Common myeloid progenitor, CD34-positive (primary cell): Measurements from ENCODE around the gene OR10A3.

Experiments
- CTCF ChIA-PET: fragments of 350-600 bp; sonication (Branson Sonifier 250); formaldehyde crosslinking; loops from one replicate; lab custom pipeline; 2021; ENCODE audit warnings: antibody characterized with exemption; lab: Charles Lee
- POLR2A ChIA-PET: fragments of 350-600 bp; sonication (Branson Sonifier 250); formaldehyde crosslinking; loops from one replicate; lab custom pipeline; 2021; ENCODE audit warnings: antibody characterized with exemption; lab: Charles Lee
- DNase-seq, 3 donors: peaks; one replicate each; pipeline versions ENCODE4 v3.0.0 to v3.0.0-alpha.2; 2013
- H3K27ac ChIP-seq, 2 experiments: 1 replicate in 1 of 2; 2 replicates in 1 of 2; pipeline ENCODE4 v1.7.0; 2013; ENCODE audit warnings: inconsistent platforms in 2 of 2, low read length in 2 of 2, mild to moderate bottlenecking in 2 of 2, low read depth in 1 of 2, moderate library complexity in 1 of 2; ENCODE audit not compliant: severe bottlenecking in 2 of 2, insufficient read depth in 1 of 2, poor library complexity in 1 of 2
- H3K27me3 ChIP-seq, 5 experiments: replicated peaks in 2 of 5; 1 replicate in 3 of 5; 2 replicates in 2 of 5; pipeline versions ENCODE4 v1.6.1 to v1.7.0; 2013; ENCODE audit warnings: low read length in 4 of 5, mild to moderate bottlenecking in 2 of 5, moderate library complexity in 2 of 5, inconsistent platforms in 1 of 5; ENCODE audit not compliant: insufficient read depth in 5 of 5, control insufficient read depth in 4 of 5
- H3K36me3 ChIP-seq, 4 experiments: 1 replicate in 2 of 4; 2 replicates in 2 of 4; pipeline versions ENCODE4 v1.6.1 to v1.7.0; 2013; ENCODE audit warnings: low read length in 3 of 4, control low read depth in 1 of 4, mild to moderate bottlenecking in 1 of 4; ENCODE audit not compliant: control insufficient read depth in 4 of 4, insufficient read depth in 4 of 4
- H3K4me1 ChIP-seq, 4 experiments: 1 replicate in 3 of 4; 2 replicates in 1 of 4; pipeline versions ENCODE4 v1.6.1 to v1.7.1; 2013; ENCODE audit warnings: low read length in 3 of 4, mild to moderate bottlenecking in 3 of 4, control low read depth in 1 of 4, inconsistent platforms in 1 of 4, moderate library complexity in 1 of 4; ENCODE audit not compliant: control insufficient read depth in 4 of 4, insufficient read depth in 4 of 4; ENCODE audit errors: control extremely low read depth in 1 of 4
- H3K4me3 ChIP-seq, 7 experiments: 1 replicate in 4 of 7; 2 replicates in 3 of 7; pipeline versions ENCODE4 v1.5.1 to v1.7.0; 2013; ENCODE audit warnings: mild to moderate bottlenecking in 7 of 7, low read length in 6 of 7, moderate library complexity in 6 of 7, inconsistent platforms in 2 of 7, low read depth in 2 of 7, control low read depth in 1 of 7; ENCODE audit not compliant: insufficient read depth in 4 of 7, control insufficient read depth in 1 of 7; ENCODE audit errors: extremely low read depth in 1 of 7
- H3K9me3 ChIP-seq, 5 experiments: 1 replicate in 4 of 5; 2 replicates in 1 of 5; pipeline versions ENCODE4 v1.6.1 to v1.7.1; 2013; ENCODE audit warnings: low read length in 4 of 5, mild to moderate bottlenecking in 2 of 5, inconsistent platforms in 1 of 5, low read depth in 1 of 5, moderate library complexity in 1 of 5; ENCODE audit not compliant: control insufficient read depth in 4 of 5, insufficient read depth in 2 of 5; ENCODE audit errors: control extremely low read depth in 1 of 5
- WGBS: methylation state at CpG from one replicate; pipeline ENCODE4 v1.1.5; 2013; ENCODE audit not compliant: insufficient coverage; 5-methylcytosine and 5-hydroxymethylcytosine counted together

OR10A3 gene

DNA sequence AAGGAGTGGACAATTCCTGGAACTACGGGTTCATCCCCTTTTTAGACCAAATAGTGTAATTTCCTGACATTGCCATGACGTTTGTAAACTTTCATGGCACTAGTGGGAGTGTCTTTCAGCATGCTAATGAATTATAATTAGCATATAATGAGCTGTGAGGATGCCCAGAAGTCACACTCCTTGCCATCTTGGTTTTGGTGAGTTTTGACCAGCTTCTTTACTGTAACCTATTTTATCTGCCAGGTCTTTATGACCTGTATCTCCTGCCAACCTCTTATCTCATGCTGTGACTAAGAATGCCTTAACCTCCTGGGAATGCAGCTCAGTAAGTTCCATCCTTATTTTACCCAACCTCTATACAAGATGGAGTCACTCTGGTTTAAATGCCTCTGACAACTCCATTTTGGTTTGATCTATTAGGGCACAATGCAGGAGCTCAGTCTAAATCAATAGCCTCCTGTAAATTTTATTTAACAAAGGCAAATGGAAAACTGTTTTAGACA lies 31.2 kb downstream of the OR10A3 start:
- H3K36me3 ChIP-seq, result no peaks in the 10 kb centered on the region
- peaks cover 0 to 16% (median 6%) of the 10 kb centered on the region in 5 experiments for H3K27me3 ChIP-seq
- no peaks in the 10 kb centered on the region for H3K4me1 ChIP-seq
- H3K27ac ChIP-seq, result no peak overlapping the region
- CTCF ChIA-PET, result interaction anchor here (0.9 to 1.3 kb wide), 2 partner anchors 16 to 123 kb away, joined by 3 read pairs; no protein-coding TSS in a partner anchor
- H3K9me3 ChIP-seq, result no peaks in the 10 kb centered on the region
- DNase-seq, result no peak
- no peak overlapping the region for H3K4me3 ChIP-seq
- WGBS, result 76% methylated on average over 2 of the region's 2 CpGs
- POLR2A ChIA-PET, result no interaction called here

- CTCF ChIA-PET, result interaction anchor here (1.3 kb wide), 1 partner anchor 124 kb away, joined by 3 read pairs; no protein-coding TSS in a partner anchor
- Histone ChIP-seq H3K9me3 (no peaks in the 10 kb centered on the region), H3K27me3 (peaks cover 0 to 16% (median 6%) of the 10 kb centered on the region in 5 experiments), H3K4me3 (no peak overlapping the region), H3K27ac (no peak overlapping the region), H3K36me3 (no peaks in the 10 kb centered on the region), H3K4me1 (no peaks in the 10 kb centered on the region)
- WGBS, result 61% methylated on average over 2 of the region's 2 CpGs
- POLR2A ChIA-PET, result no interaction called here
- no peak for DNase-seq
Measured at GRCh38 chr11:7909585-7910285, 31.8 kb downstream of the OR10A3 start.

- POLR2A ChIA-PET, result no interaction called here
- no peak overlapping the region for H3K4me3 ChIP-seq
- H3K27me3 ChIP-seq, result peaks cover 0 to 22% (median 6%) of the 10 kb centered on the region in 5 experiments
- H3K4me1 ChIP-seq, result no peaks in the 10 kb centered on the region
- H3K9me3 ChIP-seq, result no peaks in the 10 kb centered on the region
- WGBS, result 67% methylated on average over 3 of the region's 3 CpGs
- H3K36me3 ChIP-seq, result no peaks in the 10 kb centered on the region
- DNase-seq, result no peak
- CTCF ChIA-PET, result no interaction called here
- H3K27ac ChIP-seq, result no peak overlapping the region
Measured at GRCh38 chr11:7907121-7907520, 34.4 kb downstream of the OR10A3 start.

DNA sequence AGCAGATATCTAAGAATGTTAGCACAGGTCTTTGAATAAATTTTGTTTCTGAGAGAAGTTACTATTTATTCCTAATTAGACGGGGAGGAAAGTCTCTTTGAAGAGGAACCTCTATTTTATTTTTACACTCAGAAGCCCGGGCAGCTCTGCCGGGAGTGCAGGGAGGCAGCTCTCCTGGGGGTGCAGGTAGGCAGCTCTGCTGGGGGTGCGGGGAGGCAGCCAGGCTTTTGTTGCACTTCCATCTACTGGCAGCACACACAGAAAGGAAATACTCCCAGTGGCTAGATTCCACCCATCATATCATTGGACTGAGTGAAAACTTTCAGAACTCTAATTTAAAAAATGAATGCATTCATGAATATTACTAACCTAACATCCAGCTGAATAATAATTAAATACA lies 35.0 kb downstream of the OR10A3 start:
- POLR2A ChIA-PET, result no interaction called here
- no peak overlapping the region for H3K27ac ChIP-seq
- CTCF ChIA-PET, result no interaction called here
- no peak for DNase-seq
- no CpG with 5 or more reads among the region's 4 CpGs for WGBS
- H3K36me3 ChIP-seq, result no peaks in the 10 kb centered on the region
- H3K4me3 ChIP-seq, result no peak overlapping the region
- H3K9me3 ChIP-seq, result no peaks in the 10 kb centered on the region
- no peaks in the 10 kb centered on the region for H3K4me1 ChIP-seq
- H3K27me3 ChIP-seq, result peaks cover 0 to 19% (median 6%) of the 10 kb centered on the region in 5 experiments

DNA sequence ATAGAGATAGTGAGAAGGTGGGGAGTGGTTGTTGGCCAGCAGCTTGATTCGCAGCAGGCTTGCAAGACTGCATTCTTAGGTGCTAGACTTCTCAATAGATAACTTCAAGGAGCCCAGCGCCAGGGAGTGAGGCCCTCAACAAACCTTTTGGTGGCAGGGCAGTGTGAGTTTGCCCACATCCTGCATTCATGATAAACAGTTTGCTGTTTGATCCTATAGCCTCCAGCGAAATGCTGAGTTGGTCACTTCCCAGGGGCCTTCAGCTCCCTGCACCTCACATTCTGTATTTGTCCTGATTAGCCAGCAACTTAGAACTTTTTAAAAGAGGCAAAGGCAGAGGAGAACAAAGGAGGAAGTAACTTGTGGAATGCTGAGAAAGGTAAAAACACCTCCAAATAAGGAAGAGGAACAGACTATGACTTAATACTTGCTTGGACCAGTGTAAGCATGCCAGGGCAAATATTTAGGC lies 35.5 kb downstream of the OR10A3 start:
- H3K36me3 ChIP-seq, result no peaks in the 10 kb centered on the region
- DNase-seq, result no peak
- H3K4me1 ChIP-seq, result no peaks in the 10 kb centered on the region
- H3K9me3 ChIP-seq, result no peaks in the 10 kb centered on the region
- no peak overlapping the region for H3K27ac ChIP-seq
- ChIA-PET CTCF (no interaction called here), POLR2A (no interaction called here)
- 85% methylated on average over 2 of the region's 3 CpGs for WGBS
- peaks cover 0 to 15% (median 6%) of the 10 kb centered on the region in 5 experiments for H3K27me3 ChIP-seq
- no peak overlapping the region for H3K4me3 ChIP-seq

DNA sequence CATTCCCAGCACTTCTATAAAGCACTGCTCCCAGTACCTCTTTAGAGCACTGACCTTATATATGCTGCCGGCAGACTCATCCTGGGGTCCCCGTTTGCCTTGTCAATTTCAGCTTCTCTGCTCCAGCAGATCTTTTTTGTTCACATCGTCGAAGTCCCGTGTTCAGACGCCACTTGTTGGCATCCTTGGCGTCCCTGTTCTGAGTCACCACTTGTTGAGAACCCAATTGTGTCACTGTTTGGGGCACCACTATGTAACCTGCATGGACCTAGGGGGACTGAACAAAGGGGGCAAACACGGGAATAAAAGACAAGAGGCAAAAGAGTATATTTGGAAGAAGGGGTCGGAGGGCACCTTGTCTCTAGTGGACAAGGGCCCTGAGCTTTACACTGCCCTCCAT lies 36.0 kb downstream of the OR10A3 start:
- Histone ChIP-seq H3K4me3 (no peak overlapping the region), H3K27me3 (peaks cover 0 to 18% (median 6%) of the 10 kb centered on the region in 5 experiments), H3K9me3 (no peaks in the 10 kb centered on the region), H3K4me1 (no peaks in the 10 kb centered on the region), H3K27ac (no peak overlapping the region), H3K36me3 (no peaks in the 10 kb centered on the region)
- CTCF ChIA-PET, result no interaction called here
- WGBS, result 94% methylated on average over 7 of the region's 9 CpGs
- POLR2A ChIA-PET, result no interaction called here
- DNase-seq, result no peak

GRCh38 chr11:7904917-7905316 lies 36.6 kb downstream of the OR10A3 start:
- WGBS, result 100% methylated on average over 2 of the region's 3 CpGs
- Histone ChIP-seq H3K27me3 (peaks cover 0 to 14% (median 2%) of the 10 kb centered on the region in 5 experiments), H3K4me3 (no peak overlapping the region), H3K4me1 (no peaks in the 10 kb centered on the region), H3K9me3 (no peaks in the 10 kb centered on the region), H3K36me3 (no peaks in the 10 kb centered on the region), H3K27ac (no peak overlapping the region)
- ChIA-PET CTCF (no interaction called here), POLR2A (no interaction called here)
- DNase-seq, result no peak
